Endothelial cell of umbilical vein (primary cell): ENCODE results near the gene PALB2. TPM values are rescaled to one million over a fixed set of nuclear protein-coding genes. Genes with fewer than 3 reads are reported as not detected.

Experiments
- BruUV-seq: library from RNA; stranded (reverse); fragments of 400-500 nt; replicated peaks from 2 replicates; lab custom pipeline; 2021; lab: Mats Ljungman, UMichigan
- CTCF ChIA-PET: fragments of 300-600, 350-600 bp; sonication (Branson Sonifier 250); formaldehyde crosslinking; loops from one replicate; lab custom pipeline; 2021; ENCODE audit warnings: antibody characterized with exemption, inconsistent platforms; lab: Charles Lee
- POLR2A ChIA-PET: fragments of 300-600, 350-600 bp; sonication (Branson Sonifier 250); formaldehyde crosslinking; loops from one replicate; lab custom pipeline; 2021; ENCODE audit warnings: antibody characterized with exemption, inconsistent platforms; lab: Charles Lee
- DNase-seq: peaks from one replicate; pipeline ENCODE4 v3.0.0-alpha.2; 2011; ENCODE audit warnings: low read depth, low spot score
- FAIRE-seq: peaks from 2 replicates; lab custom pipeline; 2011; peaks lifted over from hg19 to GRCh38; lab: Jason Lieb, UNC
- H2AFZ ChIP-seq: 2 replicates; pipeline ENCODE4 v1.6.0; 2012; ENCODE audit warnings: low read depth, low read length, control low read depth, inconsistent platforms
- H3K27ac ChIP-seq: 2 replicates; pipeline ENCODE4 v1.5.1; 2011; ENCODE audit warnings: low read depth, mild to moderate bottlenecking, control low read depth, low read length, moderate library complexity; ENCODE audit not compliant: insufficient read depth
- H3K27me3 ChIP-seq, 2 experiments: 2 replicates each; pipeline versions ENCODE4 v1.6.0 to v1.6.1; 2011; ENCODE audit warnings: low read length in 2 of 2, mixed read lengths in 1 of 2; ENCODE audit not compliant: control insufficient read depth in 2 of 2, insufficient read depth in 2 of 2
- H3K36me3 ChIP-seq, 2 experiments: 2 replicates in 1 of 2; 3 replicates in 1 of 2; pipeline ENCODE4 v1.5.1; 2011; ENCODE audit warnings: low read length in 2 of 2, mild to moderate bottlenecking in 1 of 2, moderate library complexity in 1 of 2; ENCODE audit not compliant: control insufficient read depth in 2 of 2, insufficient read depth in 2 of 2; ENCODE audit errors: extremely low read depth in 1 of 2
- H3K4me1 ChIP-seq: 3 replicates; pipeline ENCODE4 v1.5.1; 2011; ENCODE audit warnings: mild to moderate bottlenecking, low read length; ENCODE audit not compliant: control insufficient read depth, insufficient read depth; ENCODE audit errors: extremely low read depth
- H3K4me2 ChIP-seq: 2 replicates; pipeline ENCODE4 v1.6.1; 2011; ENCODE audit warnings: low read length, control low read depth, mixed read lengths; ENCODE audit not compliant: insufficient read depth
- H3K4me3 ChIP-seq, 3 experiments: fragments of 200-600 bp in 1 of 3; sonication (generic), shearing (Covaris generic) in 1 of 3; replicated peaks in 1 of 3; 2 replicates each; pipeline ENCODE4 v1.5.1; 2011 to 2016; ENCODE audit warnings: control low read depth in 3 of 3, low read length in 3 of 3, mild to moderate bottlenecking in 2 of 3, inconsistent platforms in 1 of 3, low read depth in 1 of 3, moderate library complexity in 1 of 3; ENCODE audit not compliant: insufficient read depth in 1 of 3
- H3K79me2 ChIP-seq: 2 replicates; pipeline ENCODE4 v1.6.0; 2012; ENCODE audit warnings: low read length, inconsistent platforms; ENCODE audit not compliant: control insufficient read depth, insufficient read depth
- H3K9ac ChIP-seq: replicated peaks from 2 replicates; pipeline ENCODE3; 2011; ENCODE audit warnings: low read length, control low read depth; ENCODE audit not compliant: insufficient read depth; ENCODE audit errors: extremely low read depth
- H3K9me1 ChIP-seq: replicated peaks from 3 replicates; pipeline ENCODE4 v1.6.0; 2011; ENCODE audit warnings: mild to moderate bottlenecking, low read length; ENCODE audit not compliant: control insufficient read depth, insufficient read depth; ENCODE audit errors: extremely low read depth
- H3K9me3 ChIP-seq: replicated peaks from 2 replicates; pipeline ENCODE4 v1.5.1; 2012; ENCODE audit warnings: low read length, inconsistent platforms; ENCODE audit not compliant: control insufficient read depth, insufficient read depth
- H4K20me1 ChIP-seq: replicated peaks from 2 replicates; pipeline ENCODE3; 2011; ENCODE audit warnings: mild to moderate bottlenecking, low read length; ENCODE audit not compliant: control insufficient read depth, insufficient read depth; ENCODE audit errors: extremely low read depth
- CTCF ChIP-seq, 2 donors: IDR thresholded peaks; 1 replicate in 1 of 2; 2 replicates in 1 of 2; pipeline ENCODE4 v1.5.1; 2011; ENCODE audit warnings: low read length in 2 of 2, mild to moderate bottlenecking in 2 of 2, moderate library complexity in 2 of 2, control low read depth in 1 of 2, inconsistent platforms in 1 of 2, low read depth in 1 of 2; ENCODE audit not compliant: insufficient read depth in 1 of 2; ENCODE audit errors: extremely low read depth in 1 of 2
- EZH2 ChIP-seq: IDR thresholded peaks from 2 replicates; pipeline ENCODE4 v1.6.1; 2012; ENCODE audit warnings: borderline replicate concordance, low read depth, mild to moderate bottlenecking, moderate library complexity, low read length, inconsistent platforms; ENCODE audit not compliant: severe bottlenecking
- FOS ChIP-seq: IDR thresholded peaks from 2 replicates; pipeline ENCODE4 v1.6.1; 2011; ENCODE audit warnings: mild to moderate bottlenecking, low read length, moderate library complexity, borderline replicate concordance; ENCODE audit not compliant: insufficient read depth
- GATA2 ChIP-seq: IDR thresholded peaks from 2 replicates; pipeline ENCODE4 v1.7.0; 2011; ENCODE audit warnings: low read depth, mild to moderate bottlenecking, moderate library complexity, mixed read lengths, low read length; ENCODE audit not compliant: insufficient read length, insufficient read depth
- JUN ChIP-seq: IDR thresholded peaks from 2 replicates; pipeline ENCODE4 v1.6.1; 2011; ENCODE audit warnings: borderline replicate concordance, low read depth; ENCODE audit not compliant: insufficient read length, insufficient read depth
- MAX ChIP-seq: IDR thresholded peaks from 2 replicates; pipeline ENCODE4 v1.6.1; 2011; ENCODE audit not compliant: insufficient read depth, insufficient read length
- MYC ChIP-seq: IDR thresholded peaks from one replicate; pipeline ENCODE4 v1.6.1; 2011; ENCODE audit warnings: mild to moderate bottlenecking, low read depth, low read length
- POLR2A ChIP-seq: IDR thresholded peaks from 2 replicates; pipeline ENCODE4 v1.6.1; 2012; ENCODE audit warnings: low read depth, mild to moderate bottlenecking, control low read depth, low read length
- POLR2AphosphoS5 ChIP-seq: IDR thresholded peaks from 2 replicates; pipeline ENCODE4 v1.6.1; 2012; ENCODE audit warnings: low read depth, mild to moderate bottlenecking, control low read depth, low read length, moderate library complexity; ENCODE audit not compliant: insufficient read depth
- dilution Hi-C: fragments of 300-500 bp; cut with MboI; formaldehyde crosslinking; loops from one replicate; pipeline ENCODE4 v1.15.0; 2019; ENCODE audit warnings: low sequenced_read_pairs; ENCODE audit not compliant: extremely low pct_ligation_motif_present
- intact Hi-C: fragments of 100-400 bp; cut with micrococcal nuclease; formaldehyde crosslinking; loops from one replicate; pipeline ENCODE4 v1.10.0; 2022
- polyA plus RNA-seq, 4 experiments: library from polyadenylated mRNA; depleted of rRNA in 3 of 4; stranded (reverse) in 3 of 4; unstranded in 1 of 4; fragments of >200 nt; gene quantifications; 2 replicates each; pipeline versions ENCODE4 v1.2.1 to v1.2.3, GENCODE V29; 2011 to 2012; ENCODE audit warnings: missing spikeins in 1 of 4
- total RNA-seq: library from RNA; stranded (reverse); gene quantifications from 2 replicates; pipeline ENCODE4 v1.2.3, GENCODE V29; 2021

The PALB2 gene
- total and polyA plus RNA-seq, 2 donors (not counting 3 experiments of a cell fraction or from before 2014, with no cell fraction given), result 5.1 to 15.6 TPM

DNA sequence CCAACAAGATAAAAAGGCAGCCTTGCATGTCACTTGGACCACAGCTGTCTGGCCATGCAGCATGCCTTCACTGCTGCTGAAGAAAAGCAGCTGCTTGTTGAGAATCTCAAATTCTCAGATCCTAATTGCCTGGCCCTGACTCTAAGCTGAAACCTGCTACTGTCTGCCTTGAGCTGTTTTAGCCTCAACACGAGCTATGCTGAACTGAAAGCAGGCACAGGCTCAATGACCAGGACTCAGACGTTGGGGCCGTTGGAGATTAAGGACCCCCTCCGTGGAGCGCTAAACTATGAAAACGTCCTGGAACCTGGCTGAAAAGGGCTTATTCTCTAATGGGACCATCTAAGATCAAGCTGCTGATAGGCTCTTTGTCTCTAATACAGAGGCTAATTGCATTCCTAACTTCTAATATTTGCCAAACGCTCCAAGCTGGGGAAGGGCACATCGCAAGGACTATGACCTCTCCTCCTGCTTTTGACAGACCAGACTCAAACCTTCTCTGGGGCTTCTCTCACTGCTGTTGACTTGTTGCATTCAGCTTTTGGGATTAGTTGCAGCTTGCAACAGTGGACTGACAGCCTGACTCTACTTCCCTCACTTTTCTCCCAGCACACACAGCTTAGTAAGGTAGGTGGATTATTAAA lies 33.0 kb upstream of the PALB2 start:
- TF ChIP-seq FOS (no peak), EZH2 (no peak), POLR2A (no peak), POLR2AphosphoS5 (no peak), CTCF (IDR thresholded peaks at IDR 0.05; ENCODE audit: extremely low read depth in 1 of 2, insufficient read depth in 1 of 2, low read depth in 1 of 2, low read length in 2 of 2) (no peak), JUN (no peak), MAX (no peak), GATA2 (no peak), MYC (no peak)
- DNase-seq, result no peak
- H3K36me3 ChIP-seq, result peaks cover 16 to 30% of the 10 kb centered on the region in 2 experiments
- H4K20me1 ChIP-seq, result no peaks in the 10 kb centered on the region
- ChIA-PET CTCF (interaction anchor here (1.3 to 1.6 kb wide), 2 partner anchors 19 to 336 kb away, joined by 3 read pairs; no protein-coding TSS in a partner anchor), POLR2A (no interaction called here)
- dilution Hi-C loops (no loop called here), intact Hi-C loops (no loop called here)
- H3K9ac ChIP-seq, result no peak overlapping the region
- H3K27ac ChIP-seq, result no peak overlapping the region
- H3K9me1 ChIP-seq, result no peaks in the 10 kb centered on the region
- FAIRE-seq, result no peak
- peaks cover 17% of the 10 kb centered on the region for H3K4me1 ChIP-seq
- no peak overlapping the region for H2AFZ ChIP-seq
- H3K9me3 ChIP-seq, result no peaks in the 10 kb centered on the region
- H3K4me3 ChIP-seq, result no peak overlapping the region
- H3K79me2 ChIP-seq, result peaks cover 9% of the 10 kb centered on the region
- H3K27me3 ChIP-seq, result no peaks in the 10 kb centered on the region
- BruUV-seq, result no TSS peak
- H3K4me2 ChIP-seq, result no peak overlapping the region
